Esophagus muscularis mucosa (tissue), 4 donors: ENCODE measurements around the gene VPS26C.

Experiments
- CTCF ChIP-seq, 3 experiments: fragments of 200-600 bp in 2 of 3; fragments of 450-650 bp in 1 of 3; sonication (generic) in 2 of 3; IDR thresholded peaks; one replicate each; pipeline ENCODE4 v1.5.1; 2017 to 2019; ENCODE audit warnings: antibody characterized with exemption in 3 of 3, mild to moderate bottlenecking in 2 of 3, moderate library complexity in 1 of 3
- EP300 ChIP-seq: sonication (generic); formaldehyde crosslinking; IDR thresholded peaks from one replicate; pipeline ENCODE4 v1.6.1; 2017; ENCODE audit warnings: antibody characterized with exemption
- POLR2A ChIP-seq: fragments of 450-650 bp; IDR thresholded peaks from one replicate; pipeline ENCODE4 v1.6.1; 2017; ENCODE audit warnings: antibody characterized with exemption, moderate library complexity, mild to moderate bottlenecking, low read depth

GRCh38 chr21:37207441-37208009 is 59.6 kb downstream of the VPS26C start:
- TF ChIP-seq POLR2A (no peak), CTCF (IDR thresholded peaks at IDR 0.05) (no peak), EP300 (no peak)
